ENCODE data around the gene GDE1.

- no peak for TF ChIP-seq CTCF (conservative IDR thresholded peaks at IDR 0.05)
- TF ChIP-seq ZFX (IDR thresholded peaks at IDR 0.05), result no peak
These were observed 35.8 kb downstream of the GDE1 start for GRCh38 chr16:19486051-19486450.

Measured in C4-2B (cell line).